ENCODE results near the gene NR5A1. TPM values are rescaled to one million over a fixed set of nuclear protein-coding genes. Genes with fewer than 3 reads are reported as not detected.

Gene NR5A1
- total RNA-seq, 4 donors from 2014 or later, result not detected

DNA sequence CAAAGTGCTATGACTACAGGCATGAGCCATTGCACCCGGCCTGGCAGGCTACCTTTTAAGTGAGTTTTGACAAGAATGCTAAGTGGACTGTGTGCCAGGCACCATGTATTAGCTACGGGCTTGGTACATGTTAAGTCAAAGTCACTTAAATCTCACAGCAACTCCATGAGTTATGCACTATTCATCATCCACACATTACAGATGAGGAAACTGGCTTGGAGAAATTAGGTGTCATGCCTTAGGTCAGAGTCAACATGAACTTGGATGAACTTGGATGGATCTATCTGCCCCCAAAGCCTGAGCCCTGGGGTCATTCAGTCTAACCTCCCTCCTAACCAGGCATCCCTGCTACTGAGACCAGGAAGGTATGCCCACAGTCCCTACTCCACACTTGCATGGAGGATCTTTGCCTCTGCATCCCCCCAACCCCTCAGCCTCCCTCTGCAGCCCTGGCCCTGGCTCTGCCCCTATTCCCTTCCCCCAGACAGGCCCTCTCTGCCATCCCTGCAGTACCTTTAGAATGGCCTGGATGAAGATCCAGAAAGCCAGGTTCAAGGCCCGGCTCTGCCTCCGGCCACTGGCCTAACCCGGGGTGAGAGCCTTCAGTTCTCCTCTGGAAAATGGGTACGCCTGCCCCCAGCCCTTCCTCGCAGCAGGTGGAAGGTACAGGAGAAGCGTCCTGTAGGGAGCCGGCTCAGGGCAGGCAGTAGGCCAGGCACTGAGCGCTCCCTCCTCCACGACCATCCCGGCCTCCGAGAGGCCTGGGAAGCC lies 57.6 kb downstream of the NR5A1 start:
- Histone ChIP-seq H3K27me3 (peaks cover 47% of the 10 kb centered on the region), H3K4me3 (no peak overlapping the region), H3K4me1 (peaks cover 0 to 14% (median 9%) of the 10 kb centered on the region in 4 donors), H3K27ac (no peak overlapping the region), H3K36me3 (no peaks in the 10 kb centered on the region), H3K9me3 (no peaks in the 10 kb centered on the region)
- WGBS, 2 donors (ENCODE audit: low coverage in 1 of 2), result 77% methylated on average over 13 of the region's 13 CpGs; no CpG with 5 or more reads in 1 of the 2 donors
- no peak for TF ChIP-seq POLR2A (IDR thresholded peaks at IDR 0.05)
- no peak for TF ChIP-seq POLR2AphosphoS5 (IDR thresholded peaks at IDR 0.05)
- no peak for TF ChIP-seq CTCF (IDR thresholded peaks at IDR 0.05)
- no peak for DNase-seq
- in situ Hi-C loops (cut with MboI; ENCODE audit: low pct_ligation_motif_present in 1 of 4, low pct_unique_long_range_greater_than_20kb in 1 of 4, low sequenced_read_pairs in 3 of 4), result no loop called here
- intact Hi-C loops (cut with DNase I; ENCODE audit: low total_unique reads), result no loop called here

GRCh38 chr9:124448019-124448418 lies 59.2 kb downstream of the NR5A1 start:
- peaks cover 37% of the 10 kb centered on the region for H3K27me3 ChIP-seq
- WGBS, 2 donors (ENCODE audit: low coverage in 1 of 2), result 81% methylated on average over 4 of the region's 7 CpGs; no CpG with 5 or more reads in 1 of the 2 donors

DNA sequence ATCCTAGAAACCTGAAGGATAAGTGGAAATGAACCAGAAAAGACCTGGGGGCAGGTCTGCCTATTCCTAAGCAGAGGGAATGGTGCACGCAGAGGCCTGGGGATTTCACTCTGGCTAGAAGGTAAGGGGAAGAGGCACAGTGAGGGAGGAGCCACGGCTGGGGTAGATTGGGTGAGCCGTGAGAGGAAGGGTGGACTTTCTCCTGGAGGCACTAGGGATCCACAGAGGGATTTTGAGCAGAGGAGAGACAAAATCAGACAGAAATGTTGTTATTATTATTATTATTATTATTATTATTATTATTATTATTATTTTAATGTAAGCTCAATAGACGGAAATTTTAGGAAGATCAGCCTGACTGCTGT lies 59.9 kb downstream of the NR5A1 start:
- H3K36me3 ChIP-seq, result no peaks in the 10 kb centered on the region
- intact Hi-C loops (cut with DNase I; ENCODE audit: low total_unique reads), result no loop called here
- H3K4me1 ChIP-seq, result peaks cover 0 to 7% (median 2%) of the 10 kb centered on the region in 4 donors
- H3K27me3 ChIP-seq, result peaks cover 30% of the 10 kb centered on the region
- DNase-seq, result no peak
- in situ Hi-C loops (cut with MboI; ENCODE audit: low pct_ligation_motif_present in 1 of 4, low pct_unique_long_range_greater_than_20kb in 1 of 4, low sequenced_read_pairs in 3 of 4), result no loop called here
- WGBS, 2 donors (ENCODE audit: low coverage in 1 of 2), result 58 to 75% methylated on average over 4 of the region's 4 CpGs
- H3K9me3 ChIP-seq, result peaks cover 0 to 2% of the 10 kb centered on the region in 2 donors
- TF ChIP-seq CTCF (IDR thresholded peaks at IDR 0.05), result no peak
- TF ChIP-seq EP300 (IDR thresholded peaks at IDR 0.05; ENCODE audit: low read depth), result no peak
- no peak for TF ChIP-seq POLR2A (IDR thresholded peaks at IDR 0.05)
- no peak for TF ChIP-seq POLR2AphosphoS5 (IDR thresholded peaks at IDR 0.05)
- H3K27ac ChIP-seq, result no peak overlapping the region
- no peak overlapping the region for H3K4me3 ChIP-seq

More at GRCh38 chr9:124448019-124448418, 59.2 kb downstream of the NR5A1 start:
- Histone ChIP-seq H3K36me3 (no peaks in the 10 kb centered on the region), H3K4me1 (peaks cover 0 to 7% (median 2%) of the 10 kb centered on the region in 4 donors), H3K27ac (no peak overlapping the region), H3K4me3 (no peak overlapping the region), H3K9me3 (no peaks in the 10 kb centered on the region)
- DNase-seq, result no peak
- in situ Hi-C loops (cut with MboI; ENCODE audit: low pct_ligation_motif_present in 1 of 4, low pct_unique_long_range_greater_than_20kb in 1 of 4, low sequenced_read_pairs in 3 of 4) (no loop called here), intact Hi-C loops (cut with DNase I; ENCODE audit: low total_unique reads) (no loop called here)
- TF ChIP-seq POLR2AphosphoS5 (IDR thresholded peaks at IDR 0.05) (no peak), EP300 (IDR thresholded peaks at IDR 0.05; ENCODE audit: low read depth) (no peak), POLR2A (IDR thresholded peaks at IDR 0.05) (no peak), CTCF (IDR thresholded peaks at IDR 0.05) (no peak)

- H3K9me3 ChIP-seq, result peaks cover 0 to 6% of the 10 kb centered on the region in 2 donors
- no peaks in the 10 kb centered on the region for H3K4me1 ChIP-seq
- peaks cover 13% of the 10 kb centered on the region for H3K27me3 ChIP-seq
- no peak overlapping the region for H3K27ac ChIP-seq
- TF ChIP-seq POLR2AphosphoS5 (IDR thresholded peaks at IDR 0.05) (no peak), CTCF (IDR thresholded peaks at IDR 0.05) (no peak), POLR2A (IDR thresholded peaks at IDR 0.05) (no peak), EP300 (IDR thresholded peaks at IDR 0.05; ENCODE audit: low read depth) (no peak)
- DNase-seq, result no peak
- intact Hi-C loops (cut with DNase I; ENCODE audit: low total_unique reads), result no loop called here
- H3K4me3 ChIP-seq, result no peak overlapping the region
- WGBS, 2 donors (ENCODE audit: low coverage in 1 of 2), result 69 to 77% methylated on average over 1 to 3 of the region's 3 CpGs
- no peaks in the 10 kb centered on the region for H3K36me3 ChIP-seq
- in situ Hi-C loops (cut with MboI; ENCODE audit: low pct_ligation_motif_present in 1 of 4, low pct_unique_long_range_greater_than_20kb in 1 of 4, low sequenced_read_pairs in 3 of 4), result no loop called here
These were observed 63.0 kb downstream of the NR5A1 start for GRCh38 chr9:124444166-124444565.

Measured in transverse colon (tissue), 4 donors.